Prostate gland (tissue), 2 donors: ENCODE measurements around the gene TLCD3B. TPM values are rescaled to one million over a fixed set of nuclear protein-coding genes. Genes with fewer than 3 reads are reported as not detected.

Experiments
- DNase-seq: peaks from one replicate; pipeline ENCODE4 v3.0.0-alpha.2; 2019; ENCODE audit warnings: low spot score
- H3K27ac ChIP-seq, 2 donors: fragments of 200-600 bp; sonication (generic); 2 replicates each; pipeline ENCODE4 v1.5.1; 2017 to 2019
- H3K27me3 ChIP-seq: fragments of 200-600 bp; sonication (generic); replicated peaks from 2 replicates; pipeline ENCODE4 v1.5.1; 2019; ENCODE audit not compliant: insufficient read depth
- H3K36me3 ChIP-seq, 2 donors: fragments of 200-600 bp; sonication (generic); 1 replicate in 1 of 2; 2 replicates in 1 of 2; pipeline versions ENCODE4 v1.5.1 to v1.8.1; 2017 to 2019
- H3K4me1 ChIP-seq: fragments of 200-600 bp; sonication (generic); replicated peaks from 2 replicates; pipeline ENCODE4 v1.5.1; 2019
- H3K4me3 ChIP-seq, 2 donors: fragments of 200-600 bp; sonication (generic); 2 replicates each; pipeline ENCODE4 v1.5.1; 2017 to 2019
- H3K9me3 ChIP-seq: fragments of 200-600 bp; sonication (generic); 2 replicates; pipeline ENCODE4 v1.5.1; 2017
- CTCF ChIP-seq, 4 experiments: fragments of 200-600 bp in 2 of 4; fragments of 450-650 bp in 2 of 4; sonication (generic) in 2 of 4; IDR thresholded peaks; 1 replicate in 3 of 4; 2 replicates in 1 of 4; pipeline ENCODE4 v1.5.1; 2016 to 2019; ENCODE audit warnings: antibody characterized with exemption in 4 of 4, mild to moderate bottlenecking in 2 of 4, moderate library complexity in 2 of 4
- POLR2A ChIP-seq: fragments of 450-650 bp; IDR thresholded peaks from one replicate; pipeline ENCODE4 v1.6.1; 2016; ENCODE audit warnings: antibody characterized with exemption, mild to moderate bottlenecking
- POLR2AphosphoS5 ChIP-seq: sonication (generic); formaldehyde crosslinking; IDR thresholded peaks from one replicate; pipeline ENCODE4 v1.6.1; 2017; ENCODE audit warnings: antibody characterized with exemption
- WGBS: methylation state at CpG from one replicate; pipeline ENCODE4 v1.1.5; 2018; 5-methylcytosine and 5-hydroxymethylcytosine counted together
- intact Hi-C: fragments of 100-400 bp; cut with DNase I; formaldehyde crosslinking; loops from one replicate; pipeline ENCODE4 v1.14.2; 2022
- total RNA-seq, 2 donors: library from RNA; depleted of rRNA; stranded (reverse); fragments of >200 nt; gene quantifications; one replicate each; pipeline ENCODE4 v1.1.0, GENCODE V29; 2016

The TLCD3B gene
- total RNA-seq, 2 donors from 2014 or later: 0.46 to 17.2 TPM

- Histone ChIP-seq H3K9me3 (no peaks in the 10 kb centered on the region), H3K4me1 (peaks cover 13% of the 10 kb centered on the region), H3K4me3 (peak overlapping the region in 1 of 2 donors; percentile 82), H3K27me3 (no peaks in the 10 kb centered on the region), H3K36me3 (peaks cover 3 to 22% of the 10 kb centered on the region in 2 donors), H3K27ac (peak overlapping the region in 1 of 2 donors; percentile 29)
- TF ChIP-seq POLR2A: no peak
- no peak for TF ChIP-seq POLR2AphosphoS5
- TF ChIP-seq CTCF (IDR thresholded peaks at IDR 0.05): no peak
- whole genome bisulfite sequencing: 22% methylated on average over 6 of the region's 6 CpGs
- intact Hi-C loops: no loop called here
- no peak for DNase-seq
Measured at GRCh38 chr16:29975811-29976511, 55.1 kb downstream of the TLCD3B start.

- Histone ChIP-seq H3K9me3 (no peaks in the 10 kb centered on the region), H3K4me3 (peak overlapping the region; percentile 82 to 93), H3K4me1 (peaks cover 13% of the 10 kb centered on the region), H3K36me3 (peaks cover 3 to 18% of the 10 kb centered on the region in 2 donors), H3K27ac (no peak overlapping the region), H3K27me3 (no peaks in the 10 kb centered on the region)
- DNase-seq: no peak
- WGBS: 58% methylated on average over 5 of the region's 5 CpGs
- no peak for TF ChIP-seq CTCF (IDR thresholded peaks at IDR 0.05)
- no peak for TF ChIP-seq POLR2A
- TF ChIP-seq POLR2AphosphoS5: no peak
- intact Hi-C loops: no loop called here
Measured at GRCh38 chr16:29975134-29975538, 55.9 kb downstream of the TLCD3B start.

Other genes starting within 250 kb of the TLCD3B start
- 10 to 100 TPM; 58.5 to 89.6 TPM for gene KIF22, start 240.5 kb downstream of the TLCD3B start, total RNA-seq
- gene MAZ, start 224.7 kb downstream of the TLCD3B start, total RNA-seq: 100 to 1,000 TPM; 180 to 188 TPM
- 10 to 100 TPM in 1 of 2 donors, 1 to 10 TPM in 1; 6.6 to 19.2 TPM for gene PRRT2, start 219.1 kb downstream of the TLCD3B start, total RNA-seq
- gene PAGR1, start 215.1 kb downstream of the TLCD3B start, total RNA-seq: 10 to 100 TPM; 64.3 to 64.4 TPM
- gene MVP, start 210.8 kb downstream of the TLCD3B start, total RNA-seq: 100 to 1,000 TPM in 1 of 2 donors, 10 to 100 TPM in 1; 59.3 to 247 TPM
- 100 to 1,000 TPM; 121 to 132 TPM for gene CDIPT, start 168.0 kb downstream of the TLCD3B start, total RNA-seq
- 10 to 100 TPM; 60.7 to 62.9 TPM for gene SEZ6L2, start 131.7 kb downstream of the TLCD3B start, total RNA-seq
- gene ASPHD1, start 130.8 kb downstream of the TLCD3B start, total RNA-seq: 1 to 10 TPM; 1.2 to 5.1 TPM
- 100 to 1,000 TPM in 1 of 2 donors, 10 to 100 TPM in 1; 15.9 to 134 TPM for gene KCTD13, start 105.0 kb downstream of the TLCD3B start, total RNA-seq
- 100 to 1,000 TPM; 188 to 218 TPM for gene TMEM219, start 69.2 kb downstream of the TLCD3B start, total RNA-seq
- gene TAOK2, start 57.4 kb downstream of the TLCD3B start, total RNA-seq: 10 to 100 TPM; 43.8 to 97.4 TPM
- gene HIRIP3, start 35.7 kb downstream of the TLCD3B start, total RNA-seq: 10 to 100 TPM; 10.8 to 22.4 TPM
- 100 to 1,000 TPM in 1 of 2 donors, 10 to 100 TPM in 1; 51.8 to 113 TPM for gene INO80E, start 35.0 kb downstream of the TLCD3B start, total RNA-seq
- gene DOC2A, start 20.2 kb downstream of the TLCD3B start, total RNA-seq: 1 to 10 TPM; 3.0 to 6.4 TPM
- not detected for gene C16orf92, start 8.1 kb downstream of the TLCD3B start, total RNA-seq
- gene ALDOA, start 34.5 kb upstream of the TLCD3B start, total RNA-seq: 100 to 1,000 TPM; 884 to 943 TPM
- gene PPP4C, start 44.7 kb upstream of the TLCD3B start, total RNA-seq: 10 to 100 TPM; 67.8 to 85.4 TPM
- 1 to 10 TPM; 1.5 to 2.5 TPM for gene TBX6, start 60.7 kb upstream of the TLCD3B start, total RNA-seq
- 100 to 1,000 TPM; 150 to 164 TPM for gene YPEL3, start 64.9 kb upstream of the TLCD3B start, total RNA-seq
- 1 to 10 TPM in 1 of 2 donors, under 1 TPM in 1; 0.91 to 2.4 TPM for gene GDPD3, start 82.3 kb upstream of the TLCD3B start, total RNA-seq
- gene MAPK3, start 91.9 kb upstream of the TLCD3B start, total RNA-seq: 10 to 100 TPM; 19.0 to 77.4 TPM
- 10 to 100 TPM in 1 of 2 donors, 1 to 10 TPM in 1; 8.9 to 14.7 TPM for gene CORO1A, start 152.3 kb upstream of the TLCD3B start, total RNA-seq
- gene BOLA2B, start 162.4 kb upstream of the TLCD3B start, total RNA-seq: 100 to 1,000 TPM; 137 to 151 TPM
- gene SLX1A, start 162.6 kb upstream of the TLCD3B start, total RNA-seq: 10 to 100 TPM; 36.8 to 41.3 TPM
- gene SULT1A3, start 168.0 kb upstream of the TLCD3B start, total RNA-seq: 10 to 100 TPM in 1 of 2 donors, 1 to 10 TPM in 1; 8.8 to 10.2 TPM
- gene NPIPB13, start 217.2 kb upstream of the TLCD3B start, total RNA-seq: 1 to 10 TPM in 1 of 2 donors, under 1 TPM in 1; 0.82 to 5.8 TPM